ENCODE results near the gene CACNA1C. TPM values are rescaled to one million over a fixed set of nuclear protein-coding genes. Genes with fewer than 3 reads are reported as not detected.

CACNA1C gene
- total and polyA plus RNA-seq, 2 of the 4 experiments (the other 2 are of a cell fraction): 1.6 to 2.6 TPM

DNA sequence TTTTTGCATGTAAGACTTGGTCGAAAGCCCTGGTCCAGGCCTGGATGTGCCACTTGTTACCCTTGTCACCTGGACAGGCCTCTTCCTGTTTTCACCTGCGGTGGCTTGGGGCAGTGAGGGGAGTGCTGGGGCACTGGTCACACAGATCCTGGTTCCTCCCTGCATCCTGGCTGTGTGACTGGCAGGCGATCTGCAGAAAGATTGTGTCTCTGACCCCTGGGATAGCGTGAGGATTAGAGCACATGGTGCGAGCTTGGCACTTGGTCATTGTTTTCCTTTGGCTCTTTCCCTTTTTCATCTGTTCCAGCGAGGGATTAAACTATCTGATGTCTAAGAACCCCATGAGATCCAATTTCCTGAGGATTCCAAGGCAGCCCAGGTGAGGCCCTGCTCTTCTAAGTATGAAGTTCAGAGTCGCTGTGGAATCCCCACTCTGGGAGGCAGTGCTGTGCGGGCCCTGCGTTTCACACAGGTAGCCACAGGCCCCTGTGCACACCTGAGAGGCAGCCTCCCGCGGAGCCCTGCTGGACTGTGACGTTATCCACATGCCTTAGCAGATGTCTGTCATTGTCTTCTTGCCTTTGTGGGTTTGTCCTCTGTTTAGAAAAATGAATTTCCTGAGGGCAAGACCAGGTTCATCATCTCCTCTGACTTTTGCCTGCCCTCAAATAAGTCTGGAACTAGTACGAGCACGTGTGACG, 288.4 kb downstream of the CACNA1C start:
- BruUV-seq (replicated peaks): no TSS peak
- Histone ChIP-seq H3K4me2 (ENCODE audit: low read depth, low read length) (no peak overlapping the region), H3K23ac (ENCODE audit: low read depth, low read length) (peak overlapping the region; percentile 92), H3K9me1 (ENCODE audit: insufficient read depth, low read length) (peaks cover 40% of the 10 kb centered on the region), H3K18ac (ENCODE audit: low read depth, low read length) (peak overlapping the region; percentile 94), H2BK5ac (ENCODE audit: low read depth, low read length, poor library complexity, severe bottlenecking) (peak overlapping the region; percentile 90), H3K27me3 (ENCODE audit: control insufficient read depth, insufficient read depth, low read length) (no peaks in the 10 kb centered on the region), H4K8ac (ENCODE audit: low read depth in 2 of 2, low read length in 2 of 2) (peak overlapping the region; percentile 67 to 90), H3K27ac (ENCODE audit: insufficient read depth, low read length) (peak overlapping the region; percentile 69), H2AK5ac (ENCODE audit: low read depth, low read length) (peak overlapping the region; percentile 100), H3K14ac (replicated peaks; ENCODE audit: low read depth, low read length) (peak overlapping the region; percentile 98), H2BK120ac (ENCODE audit: low read depth, low read length) (peak overlapping the region; percentile 98), H3K56ac (ENCODE audit: extremely low read depth, insufficient read depth, low read length) (no peak overlapping the region), H3K9ac (ENCODE audit: low read depth, low read length) (no peak overlapping the region), H4K5ac (ENCODE audit: low read depth, low read length) (peak overlapping the region; percentile 81), H3K9me3 (ENCODE audit: control insufficient read depth, insufficient read depth, low read length) (no peaks in the 10 kb centered on the region), H3K4me3 (ENCODE audit: insufficient read depth, low read depth, low read length) (no peak overlapping the region), H4K91ac (ENCODE audit: insufficient read depth, low read depth, low read length) (peak overlapping the region; percentile 93), H2AK9ac (replicated peaks; ENCODE audit: low read depth, low read length, poor library complexity) (peak overlapping the region; percentile 65), H3K79me1 (ENCODE audit: low read depth in 1 of 2, low read length in 2 of 2) (peaks cover 0 to 44% of the 10 kb centered on the region in 2 experiments), H2BK15ac (ENCODE audit: low read depth, low read length) (peak overlapping the region; percentile 93), H2BK20ac (ENCODE audit: low read depth, low read length) (peak overlapping the region; percentile 99), H3K4me1 (ENCODE audit: control insufficient read depth, insufficient read depth, low read length) (peaks cover 44% of the 10 kb centered on the region), H2AFZ (replicated peaks; ENCODE audit: low read length, poor library complexity) (peak overlapping the region; percentile 83), H4K20me1 (ENCODE audit: insufficient read depth, low read length) (no peaks in the 10 kb centered on the region), H3K36me3 (ENCODE audit: control insufficient read depth, insufficient read depth, low read length) (no peaks in the 10 kb centered on the region), H3K4ac (ENCODE audit: low read depth, low read length) (peak overlapping the region; percentile 99)
- ChIA-PET POLR2A (ENCODE audit: unreplicated experiment) (no interaction called here), CTCF (interaction anchor here (0.6 kb wide), 1 partner anchor 266 kb away, joined by 4 read pairs; no protein-coding TSS in a partner anchor)
- intact Hi-C loops (cut with micrococcal nuclease) (no loop called here), in situ Hi-C loops (cut with MboI; ENCODE audit: low sequenced_read_pairs) (no loop called here), dilution Hi-C loops (cut with HindIII; ENCODE audit: low sequenced_read_pairs, unreplicated experiment) (no loop called here)
- WGBS, 2 experiments (ENCODE audit: extremely low coverage in 2 of 2, insufficient read length in 1 of 2): 69% methylated on average over 4 of the region's 15 CpGs; no CpG with 5 or more reads in 1 of the 2 experiments
- ATAC-seq (ENCODE audit: low read depth) (no peak), DNase-seq (no peak)
- no peak for TF ChIP-seq CHD1 (IDR thresholded peaks at IDR 0.05; ENCODE audit: low read depth, low read length)

Measured in IMR-90 (cell line).